ENCODE results near the gene CRYBA1. TPM values are rescaled to one million over a fixed set of nuclear protein-coding genes. Genes with fewer than 3 reads are reported as not detected.

The CRYBA1 gene
- total RNA-seq, 1 donor from 2014 or later, result 2.7 TPM

DNA sequence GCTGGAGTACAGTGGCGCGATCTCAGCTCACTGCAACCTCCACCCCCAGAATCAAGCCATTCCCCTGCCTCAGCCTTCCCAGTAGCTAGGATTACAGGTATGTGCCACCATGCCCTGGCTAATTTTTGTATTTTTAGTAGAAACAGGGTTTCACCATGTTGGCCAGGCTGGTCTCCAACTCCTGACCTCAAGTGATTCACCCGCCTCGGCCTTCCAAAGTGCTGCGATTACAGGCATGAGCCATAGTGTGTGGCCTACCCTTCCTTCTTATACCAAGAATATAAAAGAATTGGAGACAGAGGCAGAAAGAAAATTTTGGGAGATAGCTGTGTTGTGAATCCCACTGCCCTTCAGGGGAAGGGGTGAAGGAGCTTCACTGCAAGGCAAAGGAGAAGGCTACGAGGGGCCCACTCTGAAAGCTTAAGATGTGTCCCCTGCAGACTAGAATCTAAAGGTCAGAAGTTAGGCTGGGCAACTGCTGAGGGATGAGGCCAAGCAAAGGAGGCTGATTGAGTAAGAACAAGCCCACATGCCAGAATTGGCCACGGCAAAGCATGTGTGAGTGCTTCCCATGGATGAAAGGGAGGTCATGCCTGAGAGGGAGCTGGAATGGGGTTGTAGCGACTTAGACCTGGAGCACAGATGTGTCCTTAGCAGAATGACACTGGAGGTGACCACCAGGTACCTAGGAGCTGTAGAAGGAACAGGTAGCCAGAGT, 8.4 kb upstream of the CRYBA1 start:
- Mint-ChIP-seq H3K9me3 (ENCODE audit: unreplicated experiment) (no peaks in the 10 kb centered on the region), H3K4me3 (ENCODE audit: unreplicated experiment) (no peak overlapping the region), H3K27me3 (ENCODE audit: unreplicated experiment) (no peaks in the 10 kb centered on the region), H3K36me3 (ENCODE audit: unreplicated experiment) (no peaks in the 10 kb centered on the region), H3K27ac (ENCODE audit: unreplicated experiment) (no peak overlapping the region), H3K4me1 (ENCODE audit: low read depth, unreplicated experiment) (no peaks in the 10 kb centered on the region)
- no peak for DNase-seq
- TF ChIP-seq, protein P1, sequence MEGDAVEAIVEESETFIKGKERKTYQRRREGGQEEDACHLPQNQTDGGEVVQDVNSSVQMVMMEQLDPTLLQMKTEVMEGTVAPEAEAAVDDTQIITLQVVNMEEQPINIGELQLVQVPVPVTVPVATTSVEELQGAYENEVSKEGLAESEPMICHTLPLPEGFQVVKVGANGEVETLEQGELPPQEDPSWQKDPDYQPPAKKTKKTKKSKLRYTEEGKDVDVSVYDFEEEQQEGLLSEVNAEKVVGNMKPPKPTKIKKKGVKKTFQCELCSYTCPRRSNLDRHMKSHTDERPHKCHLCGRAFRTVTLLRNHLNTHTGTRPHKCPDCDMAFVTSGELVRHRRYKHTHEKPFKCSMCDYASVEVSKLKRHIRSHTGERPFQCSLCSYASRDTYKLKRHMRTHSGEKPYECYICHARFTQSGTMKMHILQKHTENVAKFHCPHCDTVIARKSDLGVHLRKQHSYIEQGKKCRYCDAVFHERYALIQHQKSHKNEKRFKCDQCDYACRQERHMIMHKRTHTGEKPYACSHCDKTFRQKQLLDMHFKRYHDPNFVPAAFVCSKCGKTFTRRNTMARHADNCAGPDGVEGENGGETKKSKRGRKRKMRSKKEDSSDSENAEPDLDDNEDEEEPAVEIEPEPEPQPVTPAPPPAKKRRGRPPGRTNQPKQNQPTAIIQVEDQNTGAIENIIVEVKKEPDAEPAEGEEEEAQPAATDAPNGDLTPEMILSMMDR (IDR thresholded peaks at IDR 0.05; ENCODE audit: partially characterized antibody, unreplicated experiment), result no peak

- H3K27me3 Mint-ChIP-seq (ENCODE audit: unreplicated experiment), result peaks cover 2% of the 10 kb centered on the region
- no peaks in the 10 kb centered on the region for H3K36me3 Mint-ChIP-seq (ENCODE audit: unreplicated experiment)
- no peaks in the 10 kb centered on the region for H3K9me3 Mint-ChIP-seq (ENCODE audit: unreplicated experiment)
- no peak overlapping the region for H3K27ac Mint-ChIP-seq (ENCODE audit: unreplicated experiment)
- no peak overlapping the region for H3K4me3 Mint-ChIP-seq (ENCODE audit: unreplicated experiment)
- TF ChIP-seq, protein P1 (IDR thresholded peaks at IDR 0.05; ENCODE audit: partially characterized antibody, unreplicated experiment), result no peak
- H3K4me1 Mint-ChIP-seq (ENCODE audit: low read depth, unreplicated experiment), result no peaks in the 10 kb centered on the region
- no peak for DNase-seq
These were observed 6.2 kb upstream of the CRYBA1 start for GRCh38 chr17:29240477-29240876.

DNA sequence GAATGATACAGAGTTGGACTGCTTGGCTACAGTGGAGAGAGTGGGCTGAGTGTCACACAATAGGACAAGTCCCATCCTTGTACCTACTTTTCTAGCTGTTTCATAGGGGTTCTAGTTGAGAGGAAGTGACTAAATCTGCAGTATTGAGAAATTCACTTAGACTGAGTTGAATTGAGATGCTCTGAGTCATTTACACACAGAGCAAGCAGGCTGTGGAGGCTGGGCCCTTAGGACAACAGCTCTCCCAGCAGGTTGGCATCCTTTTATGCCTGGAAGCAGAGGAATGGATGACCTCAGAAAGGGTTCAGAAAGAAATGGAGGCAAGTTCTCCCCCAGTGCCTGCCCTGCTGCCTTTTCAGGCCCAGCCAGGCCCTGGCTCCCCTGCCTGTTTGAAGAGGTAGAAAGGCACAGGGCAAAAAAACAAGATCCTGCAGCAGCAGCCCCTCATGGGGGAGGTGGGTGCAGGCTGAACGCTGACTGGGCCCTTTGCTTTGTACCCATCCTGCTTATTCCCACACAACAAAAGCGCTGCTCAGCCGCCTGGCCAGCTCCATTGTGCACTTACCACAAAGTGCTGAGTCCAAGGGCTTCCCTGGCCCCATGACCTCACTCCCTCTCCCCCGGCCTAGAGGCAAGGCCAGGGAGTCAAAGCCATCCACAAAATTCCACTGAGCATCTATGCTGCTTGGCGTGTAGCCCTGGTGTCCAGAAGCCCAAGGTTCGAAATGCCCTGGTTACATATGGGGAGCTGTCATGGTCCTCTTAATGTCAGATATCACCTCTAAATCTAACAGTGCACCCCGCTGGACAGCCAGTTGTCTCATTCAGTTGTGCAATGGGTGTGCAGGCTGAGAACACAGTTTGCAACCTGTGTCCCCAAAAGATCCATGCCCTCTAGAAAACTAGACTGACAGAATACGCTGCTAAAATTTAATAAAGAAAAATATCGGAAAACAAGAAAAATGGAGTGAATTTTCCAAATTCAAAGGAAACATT, 5.4 kb upstream of the CRYBA1 start:
- Mint-ChIP-seq H3K4me1 (ENCODE audit: low read depth, unreplicated experiment) (no peaks in the 10 kb centered on the region), H3K4me3 (ENCODE audit: unreplicated experiment) (no peak overlapping the region), H3K27me3 (ENCODE audit: unreplicated experiment) (peaks cover 2% of the 10 kb centered on the region), H3K9me3 (ENCODE audit: unreplicated experiment) (no peaks in the 10 kb centered on the region), H3K27ac (ENCODE audit: unreplicated experiment) (no peak overlapping the region), H3K36me3 (ENCODE audit: unreplicated experiment) (no peaks in the 10 kb centered on the region)
- DNase-seq, result no peak
- TF ChIP-seq, protein P1 (IDR thresholded peaks at IDR 0.05; ENCODE audit: partially characterized antibody, unreplicated experiment), result no peak

DNA sequence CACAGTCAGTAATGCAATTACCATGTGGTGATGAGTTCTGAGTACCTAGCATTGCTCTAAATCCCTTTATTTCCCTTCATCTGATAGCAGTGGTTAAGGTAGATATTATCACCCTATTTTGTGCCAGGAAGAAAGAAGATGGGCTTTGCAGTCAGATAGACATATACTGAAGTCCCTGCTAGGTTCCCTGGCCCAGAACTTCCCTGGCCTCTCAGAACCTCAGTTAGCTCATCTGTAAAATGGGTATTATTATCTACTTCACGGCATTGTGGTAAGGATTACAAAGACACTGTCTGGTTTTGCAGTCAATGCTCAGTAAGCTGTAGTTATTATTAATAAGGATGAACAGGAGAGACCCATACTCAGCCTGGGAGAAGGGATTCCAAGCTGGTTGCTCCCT, 4.6 kb upstream of the CRYBA1 start:
- Mint-ChIP-seq H3K36me3 (ENCODE audit: unreplicated experiment) (no peaks in the 10 kb centered on the region), H3K9me3 (ENCODE audit: unreplicated experiment) (no peaks in the 10 kb centered on the region), H3K4me1 (ENCODE audit: low read depth, unreplicated experiment) (peaks cover 7% of the 10 kb centered on the region), H3K27ac (ENCODE audit: unreplicated experiment) (no peak overlapping the region), H3K4me3 (ENCODE audit: unreplicated experiment) (no peak overlapping the region), H3K27me3 (ENCODE audit: unreplicated experiment) (peaks cover 2% of the 10 kb centered on the region)
- DNase-seq, result no peak
- TF ChIP-seq, protein P1 (IDR thresholded peaks at IDR 0.05; ENCODE audit: partially characterized antibody, unreplicated experiment), result no peak

Data from glutamatergic neuron (in vitro differentiated cells).